ENCODE data around the gene JAKMIP2. TPM values are rescaled to one million over a fixed set of nuclear protein-coding genes. Genes with fewer than 3 reads are reported as not detected.

Gene JAKMIP2
- total RNA-seq, 1 donor from 2014 or later, result 2.0 TPM

DNA sequence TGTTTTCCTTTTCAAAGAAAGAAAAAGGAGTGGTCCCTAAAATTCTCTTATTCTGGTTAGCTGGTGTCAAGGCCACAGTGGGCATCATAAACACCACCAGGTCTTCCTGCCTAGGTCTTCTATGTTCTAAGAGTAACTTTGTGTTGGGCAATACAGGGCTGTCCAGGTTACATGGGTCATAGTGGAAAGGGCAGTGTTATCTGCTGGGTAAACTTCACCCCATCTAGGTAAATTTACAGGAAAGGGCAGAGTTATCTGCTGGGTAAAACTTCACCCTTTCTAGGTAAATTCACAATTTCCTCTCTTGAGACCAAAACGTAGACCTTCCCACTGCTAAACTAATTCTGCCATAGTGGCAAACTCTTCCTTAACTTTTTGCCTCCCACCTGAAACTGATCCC lies 18.9 kb upstream of the JAKMIP2 start:
- Mint-ChIP-seq H3K27ac (no peak overlapping the region), H3K4me3 (no peak overlapping the region), H3K4me1 (peaks cover 23% of the 10 kb centered on the region), H3K27me3 (peaks cover 35% of the 10 kb centered on the region), H3K36me3 (ENCODE audit: low read depth) (no peaks in the 10 kb centered on the region), H3K9me3 (no peaks in the 10 kb centered on the region)
- ATAC-seq (ENCODE audit: low read depth), result no peak
- TF ChIP-seq, protein P1, sequence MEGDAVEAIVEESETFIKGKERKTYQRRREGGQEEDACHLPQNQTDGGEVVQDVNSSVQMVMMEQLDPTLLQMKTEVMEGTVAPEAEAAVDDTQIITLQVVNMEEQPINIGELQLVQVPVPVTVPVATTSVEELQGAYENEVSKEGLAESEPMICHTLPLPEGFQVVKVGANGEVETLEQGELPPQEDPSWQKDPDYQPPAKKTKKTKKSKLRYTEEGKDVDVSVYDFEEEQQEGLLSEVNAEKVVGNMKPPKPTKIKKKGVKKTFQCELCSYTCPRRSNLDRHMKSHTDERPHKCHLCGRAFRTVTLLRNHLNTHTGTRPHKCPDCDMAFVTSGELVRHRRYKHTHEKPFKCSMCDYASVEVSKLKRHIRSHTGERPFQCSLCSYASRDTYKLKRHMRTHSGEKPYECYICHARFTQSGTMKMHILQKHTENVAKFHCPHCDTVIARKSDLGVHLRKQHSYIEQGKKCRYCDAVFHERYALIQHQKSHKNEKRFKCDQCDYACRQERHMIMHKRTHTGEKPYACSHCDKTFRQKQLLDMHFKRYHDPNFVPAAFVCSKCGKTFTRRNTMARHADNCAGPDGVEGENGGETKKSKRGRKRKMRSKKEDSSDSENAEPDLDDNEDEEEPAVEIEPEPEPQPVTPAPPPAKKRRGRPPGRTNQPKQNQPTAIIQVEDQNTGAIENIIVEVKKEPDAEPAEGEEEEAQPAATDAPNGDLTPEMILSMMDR (IDR thresholded peaks at IDR 0.05), result no peak
- ChIA-PET CTCF (no interaction called here), POLR2A (no interaction called here)
- intact Hi-C loops (cut with micrococcal nuclease), result loop anchor here (10.0 kb wide), 1 partner anchor 1003 kb away; no protein-coding TSS in a partner anchor
- no peak for DNase-seq

DNA sequence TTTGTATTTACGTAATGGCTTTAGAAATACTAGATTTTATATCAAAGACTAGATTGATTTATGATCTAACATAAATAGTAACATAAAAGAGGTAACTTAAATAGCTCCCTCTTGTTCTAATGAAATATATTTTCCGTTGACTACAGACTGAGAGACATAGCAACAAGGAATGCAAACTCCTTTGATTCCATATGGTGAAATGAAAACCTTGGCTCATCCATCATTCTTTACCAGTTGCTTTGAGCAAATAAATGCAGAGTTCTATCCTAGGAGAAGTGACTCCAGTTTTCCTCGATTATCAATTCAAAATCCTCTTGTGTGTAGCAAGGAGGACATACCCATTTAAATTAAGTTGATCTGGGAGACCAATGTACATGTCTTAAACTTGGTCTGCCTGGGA lies 18.0 kb upstream of the JAKMIP2 start:
- Mint-ChIP-seq H3K27me3 (peaks cover 40% of the 10 kb centered on the region), H3K4me3 (no peak overlapping the region), H3K27ac (no peak overlapping the region), H3K36me3 (ENCODE audit: low read depth) (no peaks in the 10 kb centered on the region), H3K4me1 (peaks cover 20% of the 10 kb centered on the region), H3K9me3 (no peaks in the 10 kb centered on the region)
- TF ChIP-seq, protein P1 (IDR thresholded peaks at IDR 0.05), result no peak
- DNase-seq, result no peak
- ChIA-PET POLR2A (no interaction called here), CTCF (no interaction called here)
- ATAC-seq (ENCODE audit: low read depth), result no peak
- intact Hi-C loops (cut with micrococcal nuclease), result loop anchor here (10.0 kb wide), 1 partner anchor 1004 kb away; no protein-coding TSS in a partner anchor

DNA sequence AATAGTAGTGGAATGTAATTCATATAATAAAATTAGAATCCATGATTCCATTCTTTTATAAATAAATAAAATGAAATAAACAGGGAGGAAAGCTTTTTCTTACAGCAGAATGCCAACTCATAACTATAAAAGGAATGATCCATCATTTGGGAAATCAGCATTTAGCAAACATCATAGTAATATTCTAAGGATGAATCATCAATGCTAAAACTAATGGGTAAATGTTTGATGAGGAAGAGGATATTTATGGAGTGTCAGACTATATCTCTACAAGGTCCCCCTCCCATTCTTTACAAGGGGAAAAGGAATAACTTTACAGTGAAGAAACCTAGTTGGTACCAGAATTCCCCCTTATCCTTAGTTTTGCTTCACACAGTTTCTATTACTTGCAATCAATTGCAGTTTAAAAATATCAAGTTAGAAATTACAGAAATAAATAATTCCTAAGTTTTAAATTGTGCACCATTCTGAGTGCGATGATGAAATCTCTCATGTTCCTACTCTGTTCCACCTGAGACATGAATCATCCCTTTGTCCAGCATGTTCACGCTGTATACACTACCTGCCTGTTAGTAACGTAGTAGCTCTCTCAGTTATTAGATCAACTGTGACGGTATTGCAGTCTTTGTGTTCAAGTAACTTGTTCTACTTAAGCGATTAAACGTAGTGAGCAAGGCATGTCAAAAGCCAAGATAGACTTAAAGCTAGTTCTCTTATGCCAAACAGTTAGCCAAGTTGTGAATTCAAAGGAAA lies 14.2 kb upstream of the JAKMIP2 start:
- TF ChIP-seq, protein P1 (IDR thresholded peaks at IDR 0.05), result no peak
- H3K36me3 Mint-ChIP-seq (ENCODE audit: low read depth), result no peaks in the 10 kb centered on the region
- H3K9me3 Mint-ChIP-seq, result no peaks in the 10 kb centered on the region
- intact Hi-C loops (cut with micrococcal nuclease), result no loop called here
- peaks cover 24% of the 10 kb centered on the region for H3K27me3 Mint-ChIP-seq
- ChIA-PET CTCF (no interaction called here), POLR2A (no interaction called here)
- no peak overlapping the region for H3K27ac Mint-ChIP-seq
- DNase-seq (no peak), ATAC-seq (ENCODE audit: low read depth) (no peak)
- H3K4me1 Mint-ChIP-seq, result no peaks in the 10 kb centered on the region
- H3K4me3 Mint-ChIP-seq, result no peak overlapping the region

DNA sequence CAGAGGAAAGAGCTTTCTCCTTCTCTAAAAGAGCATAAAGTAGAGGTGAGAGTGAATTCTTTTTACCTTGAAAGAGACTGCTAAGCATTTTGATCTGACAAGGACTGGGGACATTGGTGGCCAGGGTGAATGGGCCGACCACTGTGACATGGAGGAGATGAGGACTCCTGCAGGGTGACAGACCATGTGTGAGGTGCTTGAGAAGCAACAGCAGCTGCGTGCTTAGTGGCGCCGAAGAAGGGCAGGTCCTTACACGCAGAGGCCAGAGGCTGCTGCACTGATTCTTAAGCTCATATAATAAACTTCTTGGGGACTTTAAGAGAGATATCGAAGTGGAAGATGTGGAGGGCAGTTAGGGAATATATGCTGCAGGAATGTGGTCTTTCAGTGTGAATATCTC lies 8.7 kb upstream of the JAKMIP2 start:
- H3K27me3 Mint-ChIP-seq, result peaks cover 3% of the 10 kb centered on the region
- H3K4me3 Mint-ChIP-seq, result no peak overlapping the region
- DNase-seq, result no peak
- CTCF ChIA-PET, result no interaction called here
- ATAC-seq (ENCODE audit: low read depth), result no peak
- H3K4me1 Mint-ChIP-seq, result no peaks in the 10 kb centered on the region
- H3K9me3 Mint-ChIP-seq, result no peaks in the 10 kb centered on the region
- intact Hi-C loops (cut with micrococcal nuclease), result no loop called here
- H3K27ac Mint-ChIP-seq, result no peak overlapping the region
- POLR2A ChIA-PET, result no interaction called here
- TF ChIP-seq, protein P1 (IDR thresholded peaks at IDR 0.05), result no peak
- no peaks in the 10 kb centered on the region for H3K36me3 Mint-ChIP-seq (ENCODE audit: low read depth)

DNA sequence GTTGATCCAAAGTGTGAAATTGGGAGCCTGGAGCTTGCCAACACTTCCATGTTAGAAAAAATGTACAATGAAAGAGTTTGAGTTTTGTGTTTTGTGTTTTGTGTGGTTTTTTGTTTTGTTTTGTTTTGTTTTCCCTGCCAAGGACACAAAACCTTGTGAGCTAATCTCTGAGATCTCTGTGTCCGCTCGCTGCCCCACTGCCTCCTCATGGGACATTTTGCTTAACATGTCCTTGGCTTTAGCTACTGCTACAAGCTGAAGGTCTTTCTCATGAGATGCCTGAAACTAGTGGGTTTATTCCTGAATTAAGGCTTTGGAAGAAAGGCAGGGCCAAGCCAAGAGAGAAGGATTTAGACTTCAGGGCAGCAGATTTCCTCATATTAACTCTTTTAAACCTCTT lies 7.3 kb upstream of the JAKMIP2 start:
- Mint-ChIP-seq H3K9me3 (no peaks in the 10 kb centered on the region), H3K27ac (no peak overlapping the region), H3K4me1 (no peaks in the 10 kb centered on the region), H3K4me3 (no peak overlapping the region), H3K27me3 (no peaks in the 10 kb centered on the region), H3K36me3 (ENCODE audit: low read depth) (no peaks in the 10 kb centered on the region)
- TF ChIP-seq, protein P1 (IDR thresholded peaks at IDR 0.05), result no peak
- intact Hi-C loops (cut with micrococcal nuclease), result loop anchor here (10.0 kb wide), 1 partner anchor 595 kb away; the partner anchor contains the start of gene FBXO38
- CTCF ChIA-PET, result no interaction called here
- DNase-seq, result no peak
- POLR2A ChIA-PET, result no interaction called here
- ATAC-seq (ENCODE audit: low read depth), result no peak

Measured in activated B cell treated with CpG ODN at 0.5 μM for 24 hours (primary cell).